HepG2 (cell line): Measurements from ENCODE around the gene CASP12.

ENCODE experiments used
- ZNF446 ChIP-seq: sonication (generic); formaldehyde crosslinking; IDR thresholded peaks from 2 replicates; pipeline ENCODE4 v1.5.0; 2020; ENCODE audit warnings: mild to moderate bottlenecking, missing genetic modification reagents
- ZSCAN9 ChIP-seq: IDR thresholded peaks from 2 replicates; pipeline ENCODE4 v1.6.1; 2016; ENCODE audit warnings: borderline replicate concordance
- TF ChIP-seq, protein P1 (sequence below): sonication (generic); formaldehyde crosslinking; conservative IDR thresholded peaks from 2 replicates; pipeline ENCODE4 v1.4.0; 2020; ENCODE audit warnings: missing genetic modification reagents

DNA sequence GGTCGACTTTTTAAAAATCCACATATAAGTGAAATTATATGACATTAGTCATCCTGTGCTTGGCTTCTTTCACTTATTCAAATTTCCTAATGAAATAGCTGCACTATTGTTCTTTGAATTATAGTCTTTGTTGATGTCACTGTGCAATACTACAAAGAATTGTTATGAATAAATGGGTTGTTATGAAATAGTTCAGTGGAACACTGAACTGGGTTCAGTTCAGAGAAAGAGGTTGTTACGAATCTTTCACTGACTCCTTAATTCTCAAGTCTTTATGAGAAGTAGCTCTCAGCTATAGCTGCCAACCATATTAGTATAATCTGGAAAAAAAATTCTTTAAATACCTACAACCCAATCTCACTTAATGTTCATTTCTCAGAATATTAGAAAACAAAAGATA, 42.3 kb downstream of the CASP12 start:
- TF ChIP-seq ZNF446 (no peak), ZSCAN9 (CRISPR knock-in tag) (no peak)
- TF ChIP-seq, protein P1, sequence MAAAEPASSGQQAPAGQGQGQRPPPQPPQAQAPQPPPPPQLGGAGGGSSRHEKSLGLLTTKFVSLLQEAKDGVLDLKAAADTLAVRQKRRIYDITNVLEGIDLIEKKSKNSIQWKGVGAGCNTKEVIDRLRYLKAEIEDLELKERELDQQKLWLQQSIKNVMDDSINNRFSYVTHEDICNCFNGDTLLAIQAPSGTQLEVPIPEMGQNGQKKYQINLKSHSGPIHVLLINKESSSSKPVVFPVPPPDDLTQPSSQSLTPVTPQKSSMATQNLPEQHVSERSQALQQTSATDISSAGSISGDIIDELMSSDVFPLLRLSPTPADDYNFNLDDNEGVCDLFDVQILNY (CRISPR knock-in tag): no peak
